ENCODE data around the gene HNRNPLL. TPM values are rescaled to one million over a fixed set of nuclear protein-coding genes. Genes with fewer than 3 reads are reported as not detected.
A peak's percentile ranks its signal among the peaks of the same experiment; 100 is the strongest.

Gene HNRNPLL
- total RNA-seq, 4 donors from 2014 or later = 11.9 to 38.1 (median 20.0) TPM

- H3K9me3 ChIP-seq = no peaks in the 10 kb centered on the region
- no peak for DNase-seq
- H3K27me3 ChIP-seq = no peaks in the 10 kb centered on the region
- peaks cover 0 to 68% (median 4%) of the 10 kb centered on the region in 3 donors for H3K4me1 ChIP-seq
- TF ChIP-seq, protein P1, sequence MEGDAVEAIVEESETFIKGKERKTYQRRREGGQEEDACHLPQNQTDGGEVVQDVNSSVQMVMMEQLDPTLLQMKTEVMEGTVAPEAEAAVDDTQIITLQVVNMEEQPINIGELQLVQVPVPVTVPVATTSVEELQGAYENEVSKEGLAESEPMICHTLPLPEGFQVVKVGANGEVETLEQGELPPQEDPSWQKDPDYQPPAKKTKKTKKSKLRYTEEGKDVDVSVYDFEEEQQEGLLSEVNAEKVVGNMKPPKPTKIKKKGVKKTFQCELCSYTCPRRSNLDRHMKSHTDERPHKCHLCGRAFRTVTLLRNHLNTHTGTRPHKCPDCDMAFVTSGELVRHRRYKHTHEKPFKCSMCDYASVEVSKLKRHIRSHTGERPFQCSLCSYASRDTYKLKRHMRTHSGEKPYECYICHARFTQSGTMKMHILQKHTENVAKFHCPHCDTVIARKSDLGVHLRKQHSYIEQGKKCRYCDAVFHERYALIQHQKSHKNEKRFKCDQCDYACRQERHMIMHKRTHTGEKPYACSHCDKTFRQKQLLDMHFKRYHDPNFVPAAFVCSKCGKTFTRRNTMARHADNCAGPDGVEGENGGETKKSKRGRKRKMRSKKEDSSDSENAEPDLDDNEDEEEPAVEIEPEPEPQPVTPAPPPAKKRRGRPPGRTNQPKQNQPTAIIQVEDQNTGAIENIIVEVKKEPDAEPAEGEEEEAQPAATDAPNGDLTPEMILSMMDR (IDR thresholded peaks at IDR 0.05) = no peak
- TF ChIP-seq POLR2A (IDR thresholded peaks at IDR 0.05) = no peak
- H3K27ac ChIP-seq = peak overlapping the region in 3 of 4 donors; percentile 23 to 50 (median 24)
- peaks cover 0 to 10% (median 0%) of the 10 kb centered on the region in 3 donors for H3K36me3 ChIP-seq
- intact Hi-C loops (cut with DNase I) = no loop called here
- 30 to 37% methylated on average over 2 of the region's 2 CpGs for WGBS, 2 donors
- no peak overlapping the region for H3K4me3 ChIP-seq
Observed at GRCh38 chr2:38592951-38593350, 9.8 kb downstream of the HNRNPLL start.

GRCh38 chr2:38591152-38591551, 11.6 kb downstream of the HNRNPLL start:
- no peak for DNase-seq
- Histone ChIP-seq H3K36me3 (peaks cover 0 to 16% (median 0%) of the 10 kb centered on the region in 3 donors), H3K27me3 (no peaks in the 10 kb centered on the region), H3K27ac (peak overlapping the region in 2 of 4 donors; percentile 34 to 50), H3K4me3 (no peak overlapping the region), H3K4me1 (peaks cover 0 to 59% (median 0%) of the 10 kb centered on the region in 3 donors), H3K9me3 (no peaks in the 10 kb centered on the region)
- no peak for TF ChIP-seq POLR2A (IDR thresholded peaks at IDR 0.05)
- TF ChIP-seq, protein P1 (IDR thresholded peaks at IDR 0.05) = no peak
- 41 to 47% methylated on average over 2 of the region's 2 CpGs for WGBS, 2 donors
- intact Hi-C loops (cut with DNase I) = no loop called here

GRCh38 chr2:38590053-38590452, 12.7 kb downstream of the HNRNPLL start:
- intact Hi-C loops (cut with DNase I) = no loop called here
- H3K27ac ChIP-seq = peak overlapping the region in 2 of 4 donors; percentile 34 to 41
- no peak for DNase-seq
- no peaks in the 10 kb centered on the region for H3K9me3 ChIP-seq
- peaks cover 0 to 52% (median 0%) of the 10 kb centered on the region in 3 donors for H3K4me1 ChIP-seq
- no peak overlapping the region for H3K4me3 ChIP-seq
- 87 to 92% methylated on average over 3 of the region's 3 CpGs for WGBS, 2 donors
- peaks cover 0 to 23% (median 0%) of the 10 kb centered on the region in 3 donors for H3K36me3 ChIP-seq
- no peak for TF ChIP-seq POLR2A (IDR thresholded peaks at IDR 0.05)
- TF ChIP-seq, protein P1 (IDR thresholded peaks at IDR 0.05) = peak in 2 of 6 experiments; percentile 20
- H3K27me3 ChIP-seq = no peaks in the 10 kb centered on the region

DNA sequence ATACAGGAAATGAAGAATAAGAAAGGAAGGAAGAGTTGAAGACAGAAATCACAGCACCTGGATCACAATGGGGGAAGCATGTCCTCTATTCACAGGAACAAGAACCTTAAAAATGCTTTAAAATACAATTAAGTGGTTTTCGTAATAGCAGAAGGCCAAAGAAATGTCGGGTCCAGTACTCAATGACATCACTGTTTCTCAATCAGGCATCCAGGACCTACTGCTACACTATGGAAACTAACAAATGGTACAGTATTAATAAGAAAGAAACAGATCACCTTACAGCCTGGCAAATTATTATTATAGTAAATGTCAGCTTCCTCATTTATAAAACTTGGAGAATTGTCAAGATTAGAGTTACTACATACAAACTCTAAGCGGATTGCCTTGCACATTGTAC, 15.8 kb downstream of the HNRNPLL start:
- 60 to 71% methylated on average over 3 of the region's 3 CpGs for WGBS, 2 donors
- Histone ChIP-seq H3K4me3 (no peak overlapping the region), H3K36me3 (peaks cover 0 to 40% (median 0%) of the 10 kb centered on the region in 3 donors), H3K27ac (peak overlapping the region in 1 of 4 donors; percentile 11), H3K27me3 (no peaks in the 10 kb centered on the region), H3K9me3 (no peaks in the 10 kb centered on the region), H3K4me1 (peaks cover 0 to 37% (median 0%) of the 10 kb centered on the region in 3 donors)
- no peak for DNase-seq
- intact Hi-C loops (cut with DNase I) = no loop called here
- no peak for TF ChIP-seq POLR2A (IDR thresholded peaks at IDR 0.05)
- TF ChIP-seq, protein P1 (IDR thresholded peaks at IDR 0.05) = no peak

DNA sequence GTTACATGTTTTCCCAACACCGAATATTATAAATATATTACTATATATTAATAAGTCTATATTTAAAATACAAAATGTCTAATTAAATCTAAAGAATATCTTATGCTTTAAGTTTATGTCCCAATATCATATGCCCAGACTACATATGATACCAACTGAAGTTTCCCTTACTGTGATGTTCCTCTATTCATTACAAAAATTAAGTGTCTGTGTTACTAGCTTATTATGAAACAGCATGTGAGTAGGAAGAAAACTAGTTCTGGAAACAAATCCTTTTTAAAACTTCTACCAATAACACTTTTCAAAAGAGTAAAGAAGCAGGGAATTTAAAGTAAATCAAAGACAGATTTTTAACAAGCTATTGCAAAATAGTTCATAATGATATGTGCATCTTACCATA, 17.8 kb downstream of the HNRNPLL start:
- WGBS, 2 donors = 78 to 93% methylated on average over 1 of the region's 1 CpG

More for the DNA sequence above, 17.8 kb downstream of the HNRNPLL start:
- Histone ChIP-seq H3K9me3 (no peaks in the 10 kb centered on the region), H3K27ac (no peak overlapping the region), H3K36me3 (peaks cover 0 to 46% (median 6%) of the 10 kb centered on the region in 3 donors), H3K4me3 (no peak overlapping the region), H3K27me3 (no peaks in the 10 kb centered on the region), H3K4me1 (peaks cover 0 to 25% (median 0%) of the 10 kb centered on the region in 3 donors)
- intact Hi-C loops (cut with DNase I) = no loop called here
- TF ChIP-seq, protein P1 (IDR thresholded peaks at IDR 0.05) = no peak
- no peak for TF ChIP-seq POLR2A (IDR thresholded peaks at IDR 0.05)
- no peak for DNase-seq

All from esophagus squamous epithelium (tissue), 5 donors.